GM12878 (cell line): Measurements from ENCODE around the gene DTNBP1. TPM values are rescaled to one million over a fixed set of nuclear protein-coding genes. Genes with fewer than 3 reads are reported as not detected.

ENCODE experiments used
- ATAC-seq: fragments of 200-7000 bp; cut with Tn5 transposase; 3 replicates; pipeline ENCODE4 v1.9.1; 2020; ENCODE audit warnings: mild to moderate bottlenecking, moderate library complexity
- BruUV-seq: library from RNA; stranded (reverse); fragments of 400-500 nt; replicated peaks from 2 replicates; lab custom pipeline; 2021; lab: Mats Ljungman, UMichigan
- CTCF ChIA-PET: fragments of 300-600 bp; sonication (Branson Sonifier 250); formaldehyde crosslinking; extraction: SDS; loops from one replicate; lab custom pipeline; 2021; ENCODE audit warnings: inconsistent platforms; lab: Yijun Ruan, JAX
- POLR2A ChIA-PET: fragments of 350-600 bp; formaldehyde crosslinking; extraction: SDS; loops from one replicate; lab custom pipeline; 2021; ENCODE audit warnings: inconsistent platforms; lab: Charles Lee
- RAD21 ChIA-PET: fragments of 300-600 bp; sonication (Branson Sonifier 250); formaldehyde crosslinking; loops from one replicate; lab custom pipeline; 2023; ENCODE audit warnings: antibody characterized with exemption; ENCODE audit not compliant: unreplicated experiment; lab: Charles Lee
- SMC1A ChIA-PET: fragments of 300-600 bp; sonication (Branson Sonifier 250); formaldehyde crosslinking; loops from one replicate; lab custom pipeline; 2023; ENCODE audit not compliant: unreplicated experiment, uncharacterized antibody; lab: Charles Lee
- DNase-seq: peaks from one replicate; pipeline ENCODE4 v3.0.0-alpha.2; 2011; ENCODE audit warnings: low read depth, low spot score
- FAIRE-seq: peaks from 3 replicates; lab custom pipeline; 2011; peaks lifted over from hg19 to GRCh38; lab: Jason Lieb, UNC
- H2AFZ ChIP-seq: 2 replicates; pipeline ENCODE4 v1.6.0; 2011; ENCODE audit warnings: low read depth, low read length, control low read depth; ENCODE audit not compliant: control insufficient read depth
- H3K27ac ChIP-seq: 2 replicates; pipeline ENCODE4 v1.5.1; 2011; ENCODE audit warnings: control low read depth; ENCODE audit not compliant: control insufficient read depth, insufficient read depth
- H3K27me3 ChIP-seq, 2 experiments: replicated peaks in 1 of 2; 2 replicates each; pipeline versions ENCODE4 v1.6.0 to v1.6.1; 2011; ENCODE audit warnings: low read length in 1 of 2; ENCODE audit not compliant: control insufficient read depth in 2 of 2, insufficient read depth in 2 of 2
- H3K36me3 ChIP-seq, 2 experiments: 2 replicates each; pipeline ENCODE4 v1.5.1; 2011; ENCODE audit warnings: low read length in 1 of 2; ENCODE audit not compliant: control insufficient read depth in 2 of 2, insufficient read depth in 2 of 2
- H3K4me1 ChIP-seq: 2 replicates; pipeline ENCODE4 v1.6.1; 2011; ENCODE audit warnings: mild to moderate bottlenecking, low read length, moderate library complexity, mixed read lengths; ENCODE audit not compliant: control insufficient read depth, insufficient read depth
- H3K4me2 ChIP-seq: 2 replicates; pipeline ENCODE4 v1.6.0; 2011; ENCODE audit warnings: control low read depth; ENCODE audit not compliant: control insufficient read depth, insufficient read depth
- H3K4me3 ChIP-seq: fragments of 200-600 bp; sonication (generic); 2 replicates; pipeline ENCODE4 v1.5.1; 2016
- H3K79me2 ChIP-seq: 2 replicates; pipeline ENCODE4 v1.6.0; 2011; ENCODE audit warnings: low read length; ENCODE audit not compliant: control insufficient read depth, insufficient read depth
- H3K9ac ChIP-seq: 2 replicates; pipeline ENCODE4 v1.8.0; 2011; ENCODE audit warnings: low read length, control low read depth, mixed read lengths; ENCODE audit not compliant: control insufficient read depth, insufficient read depth
- H3K9me3 ChIP-seq: replicated peaks from 3 replicates; pipeline ENCODE4 v1.5.1; 2011; ENCODE audit warnings: mild to moderate bottlenecking, low read length; ENCODE audit not compliant: control insufficient read depth, insufficient read depth
- H4K20me1 ChIP-seq: 2 replicates; pipeline ENCODE4 v1.6.0; 2011; ENCODE audit not compliant: control insufficient read depth, insufficient read depth
- ATF7 ChIP-seq: fragments of 450-650 bp; IDR thresholded peaks from 2 replicates; pipeline ENCODE4 v1.6.1; 2016; ENCODE audit warnings: low read depth, mild to moderate bottlenecking
- CBX3 ChIP-seq: fragments of 200-600 bp; sonication (generic); IDR thresholded peaks from 2 replicates; pipeline ENCODE4 v1.6.1; 2016; ENCODE audit warnings: low read depth, borderline replicate concordance
- SKIL ChIP-seq: fragments of 450-650 bp; IDR thresholded peaks from 2 replicates; pipeline ENCODE4 v1.6.1; 2017; ENCODE audit warnings: mild to moderate bottlenecking, low read depth, inconsistent platforms; ENCODE audit not compliant: poor library complexity, severe bottlenecking
- SRF ChIP-seq, 2 experiments: IDR thresholded peaks; 2 replicates each; pipeline ENCODE4 v1.6.1; 2011; ENCODE audit warnings: low read depth in 2 of 2, low read length in 2 of 2, mild to moderate bottlenecking in 1 of 2, moderate library complexity in 1 of 2
- SUZ12 ChIP-seq: fragments of 200-600 bp; sonication (generic); IDR thresholded peaks from one replicate; pipeline ENCODE4 v1.6.1; 2018; ENCODE audit warnings: antibody characterized with exemption, mild to moderate bottlenecking; ENCODE audit not compliant: unreplicated experiment
- WGBS: methylation state at CpG from one replicate; pipeline ENCODE4 v1.1.6; 2016; ENCODE audit warnings: low lambda C conversion rate; ENCODE audit not compliant: insufficient replicate concordance, insufficient coverage; ENCODE audit errors: missing lambda C conversion rate; 5-methylcytosine and 5-hydroxymethylcytosine counted together
- in situ Hi-C: fragments of 300-500 bp; cut with MboI; formaldehyde crosslinking; loops from 9 replicates; pipeline ENCODE4 v1.14.3; 2018; ENCODE audit warnings: mixed read lengths
- intact Hi-C: fragments of 100-400 bp; cut with micrococcal nuclease; formaldehyde crosslinking; loops from one replicate; pipeline ENCODE4 v1.14.2; 2022; ENCODE audit not compliant: unreplicated experiment
- polyA plus RNA-seq, 11 experiments: library from polyadenylated mRNA; depleted of rRNA in 4 of 11; unstranded in 6 of 11; stranded (reverse) in 5 of 11; fragments of >200 nt; fragmentation: Nextera tagmentation in 4 of 11; fragmentation: Illumina TruSeq in 1 of 11; extraction: Ambion mirVana in 4 of 11; extraction: Trizol in 1 of 11; gene quantifications; 1 replicate in 1 of 11; 2 replicates in 10 of 11; pipeline versions ENCODE4 v1.2.1 to v1.2.3, GENCODE V29; 2011 to 2016; ENCODE audit warnings: inconsistent platforms in 2 of 11, missing spikeins in 2 of 11, low read depth in 1 of 11
- total RNA-seq, 4 experiments: library from RNA; depleted of rRNA in 3 of 4; stranded (reverse); fragments of >200 nt in 3 of 4; fragmentation: Illumina TruSeq in 1 of 4; extraction: Trizol in 1 of 4; gene quantifications; 2 replicates each; pipeline versions ENCODE4 v1.2.1 to v1.2.3, GENCODE V29; 2013 to 2021

DTNBP1 gene
- total and polyA plus RNA-seq, 10 of the 15 experiments (the other 5 are each of a cell fraction or from before 2014, with no cell fraction given): 7.1 to 40.3 (median 20.1) TPM

GRCh38 chr6:15502446-15503345 is 160.1 kb downstream of the DTNBP1 start (continued):
- no peak for TF ChIP-seq SKIL
- TF ChIP-seq SRF (IDR thresholded peaks at IDR 0.05; ENCODE audit: low read depth in 2 of 2, low read length in 2 of 2): no peak
- TF ChIP-seq CBX3: no peak
- TF ChIP-seq ATF7: no peak

- in situ Hi-C loops (no loop called here), intact Hi-C loops (no loop called here)
- H3K36me3 ChIP-seq: peaks cover 28 to 47% of the 10 kb centered on the region in 2 experiments
- no peak overlapping the region for H2AFZ ChIP-seq
- H4K20me1 ChIP-seq: no peaks in the 10 kb centered on the region
- TF ChIP-seq SUZ12 (no peak), SKIL (no peak)
- no peaks in the 10 kb centered on the region for H3K79me2 ChIP-seq
- BruUV-seq: no TSS peak
- RAD21 ChIA-PET: no interaction called here
- ATAC-seq (no peak), FAIRE-seq (no peak), DNase-seq (no peak)
- no peaks in the 10 kb centered on the region for H3K4me1 ChIP-seq
- CTCF ChIA-PET: no interaction called here
- no peak overlapping the region for H3K9ac ChIP-seq
- no peak overlapping the region for H3K27ac ChIP-seq
- SMC1A ChIA-PET: no interaction called here
- no peak overlapping the region for H3K4me3 ChIP-seq
- H3K9me3 ChIP-seq: no peaks in the 10 kb centered on the region
- POLR2A ChIA-PET: no interaction called here
- 85% methylated on average over 19 of the region's 19 CpGs for WGBS
- no peaks in the 10 kb centered on the region for H3K27me3 ChIP-seq
- no peak overlapping the region for H3K4me2 ChIP-seq
Observed at GRCh38 chr6:15501826-15502445, 160.9 kb downstream of the DTNBP1 start.
